ENCODE measurements around the gene TRAF2.

The TRAF2 gene

DNA sequence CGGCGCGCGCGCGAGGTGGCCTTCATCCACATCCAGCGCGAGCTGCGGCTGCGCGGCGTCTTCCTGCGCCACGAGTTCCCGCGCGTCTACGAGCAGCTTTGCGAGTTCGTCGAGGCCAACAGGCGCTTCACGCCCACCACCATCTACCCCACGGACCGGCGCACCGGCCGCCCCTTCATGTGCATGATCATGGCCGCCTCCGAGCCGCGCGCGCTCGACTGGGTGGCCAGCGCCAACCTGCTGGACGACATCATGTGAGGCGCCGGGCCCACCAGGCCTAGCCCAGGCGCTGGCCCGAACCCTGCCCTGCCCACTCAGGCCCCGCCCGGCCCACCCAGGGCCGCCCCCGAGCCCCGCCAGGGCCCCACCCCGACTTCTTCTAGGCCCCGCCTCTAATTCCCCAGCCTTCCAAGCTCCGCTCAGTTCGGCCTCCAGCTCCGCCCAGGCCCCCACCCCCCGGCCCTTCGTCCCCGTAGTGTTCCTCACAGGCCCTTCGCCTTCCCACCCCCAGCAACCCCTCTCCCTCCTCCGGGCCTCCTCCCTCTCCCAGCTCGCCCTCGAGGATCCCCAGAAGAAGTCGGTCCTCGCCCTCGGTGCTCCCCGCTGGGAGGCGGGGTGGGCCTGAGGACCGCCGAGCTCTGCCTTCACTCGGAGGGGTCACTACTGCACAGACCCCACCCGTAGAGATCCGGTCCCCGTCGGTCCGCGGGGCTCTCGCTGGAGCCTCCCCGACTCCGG is 39.1 kb upstream of the TRAF2 start:
- DNase-seq: no peak

GRCh38 chr9:136847826-136848392 is 38.4 kb upstream of the TRAF2 start:
- DNase-seq: peak; percentile 35

GRCh38 chr9:136848393-136849037 is 37.8 kb upstream of the TRAF2 start:
- no peak for DNase-seq

GRCh38 chr9:136849038-136849959 is 37.0 kb upstream of the TRAF2 start, which contains the start of gene PHPT1:
Gene PHPT1, plus strand, starts transcription at chr9:136849409. Its CDS starts 22 bp downstream, at chr9:136849431.
- peak; percentile 96 for DNase-seq

- DNase-seq: no peak
These were observed 36.1 kb upstream of the TRAF2 start for GRCh38 chr9:136849960-136850865.

- DNase-seq: no peak
These were observed 35.2 kb upstream of the TRAF2 start for GRCh38 chr9:136850866-136851775.

GRCh38 chr9:136851941-136852663 is 34.2 kb upstream of the TRAF2 start, which contains the start of gene MAMDC4:
Gene MAMDC4, plus strand, starts transcription at chr9:136852346. Its CDS starts 71 bp downstream, at chr9:136852417.
- DNase-seq: no peak

GRCh38 chr9:136852664-136853595 is 33.4 kb upstream of the TRAF2 start:
- DNase-seq: no peak

- DNase-seq: no peak
These were observed 32.7 kb upstream of the TRAF2 start for GRCh38 chr9:136853596-136854112.

- no peak for DNase-seq
These were observed 32.0 kb upstream of the TRAF2 start for GRCh38 chr9:136854113-136854841.

DNA sequence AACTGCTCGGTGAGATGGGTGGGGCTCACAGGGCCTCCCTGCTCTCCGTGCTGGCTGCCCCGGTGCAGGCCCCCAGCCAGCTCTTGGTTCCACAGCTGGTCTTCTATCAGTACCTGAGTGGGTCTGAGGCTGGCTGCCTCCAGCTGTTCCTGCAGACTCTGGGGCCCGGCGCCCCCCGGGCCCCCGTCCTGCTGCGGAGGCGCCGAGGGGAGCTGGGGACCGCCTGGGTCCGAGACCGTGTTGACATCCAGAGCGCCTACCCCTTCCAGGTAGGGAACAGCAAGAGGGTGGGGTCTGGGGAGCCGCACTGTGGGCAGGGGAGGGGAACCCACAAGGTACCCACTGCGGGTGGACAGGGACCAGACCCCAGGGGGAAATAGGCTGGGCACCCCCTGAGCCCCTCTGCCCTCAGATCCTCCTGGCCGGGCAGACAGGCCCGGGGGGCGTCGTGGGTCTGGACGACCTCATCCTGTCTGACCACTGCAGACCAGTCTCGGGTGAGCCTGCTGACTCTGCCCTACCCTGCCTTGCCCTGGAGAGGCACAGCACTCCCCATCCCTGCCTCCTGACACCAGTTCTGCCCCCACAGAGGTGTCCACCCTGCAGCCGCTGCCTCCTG is 31.4 kb upstream of the TRAF2 start:
- no peak for DNase-seq

- DNase-seq: no peak
These were observed 30.7 kb upstream of the TRAF2 start for GRCh38 chr9:136855461-136856078.

DNA sequence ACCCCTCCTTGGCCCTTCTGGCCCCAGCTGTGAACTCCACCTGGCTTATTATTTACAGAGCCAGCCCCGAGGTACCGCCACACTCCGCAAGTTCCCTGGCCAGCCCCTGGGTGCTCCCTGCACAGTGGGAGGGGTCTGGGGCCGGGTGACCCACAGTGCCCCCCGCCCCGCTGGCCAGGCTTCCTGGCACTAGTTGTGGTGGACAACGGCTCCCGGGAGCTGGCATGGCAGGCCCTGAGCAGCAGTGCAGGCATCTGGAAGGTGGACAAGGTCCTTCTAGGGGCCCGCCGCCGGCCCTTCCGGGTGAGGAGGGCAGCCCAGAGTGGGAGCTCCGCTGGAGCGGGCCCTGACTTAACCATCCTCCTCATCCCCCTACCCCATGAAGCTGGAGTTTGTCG is 30.2 kb upstream of the TRAF2 start:
- no peak for DNase-seq

DNA sequence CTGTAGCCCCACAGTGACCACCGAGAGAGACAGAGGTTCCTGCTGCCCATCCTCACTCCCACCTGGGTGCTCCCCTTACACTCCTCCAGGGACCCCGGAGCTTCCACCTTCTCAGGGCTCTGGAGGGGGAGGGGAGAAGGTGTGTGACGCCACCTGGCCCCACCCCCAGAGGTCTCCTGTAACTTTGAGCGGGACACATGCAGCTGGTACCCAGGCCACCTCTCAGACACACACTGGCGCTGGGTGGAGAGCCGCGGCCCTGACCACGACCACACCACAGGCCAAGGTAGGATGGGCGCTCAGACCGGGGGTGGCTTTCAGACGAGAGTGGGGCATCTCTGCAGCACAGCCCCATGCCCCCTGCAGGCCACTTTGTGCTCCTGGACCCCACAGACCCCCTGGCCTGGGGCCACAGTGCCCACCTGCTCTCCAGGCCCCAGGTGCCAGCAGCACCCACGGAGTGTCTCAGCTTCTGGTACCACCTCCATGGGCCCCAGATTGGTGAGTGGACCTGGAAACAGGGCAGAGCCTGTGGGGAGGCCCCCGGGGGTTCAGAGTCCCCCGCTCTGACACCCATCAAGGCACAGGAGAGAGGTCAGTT is 29.7 kb upstream of the TRAF2 start:
- DNase-seq: no peak

- no peak for DNase-seq
These were observed 29.1 kb upstream of the TRAF2 start for GRCh38 chr9:136857166-136857565.

All from amniotic stem cell (primary cell).